SK-N-SH treated with all-trans-retinoic acid at 6 μM for 48 hours (cell line): ENCODE results near the gene EP400.

Experiments used
- ARNTL ChIP-seq: fragments of 450-650 bp; formaldehyde crosslinking; IDR thresholded peaks from 2 replicates; pipeline ENCODE4 v1.5.0; 2020; ENCODE audit warnings: low read depth, mild to moderate bottlenecking, moderate library complexity, borderline replicate concordance
- BACH2 ChIP-seq: fragments of 250-450 bp; sonication (Bioruptor Pico); IDR thresholded peaks from 2 replicates; pipeline ENCODE4 v1.9.0; 2021; ENCODE audit warnings: mild to moderate bottlenecking, borderline replicate concordance
- ESRRG ChIP-seq: fragments of 250-450 bp; sonication (Bioruptor Pico); IDR thresholded peaks from 2 replicates; pipeline ENCODE4 v1.6.1; 2021; ENCODE audit warnings: mild to moderate bottlenecking
- GLIS3 ChIP-seq: fragments of 250-450 bp; sonication (Bioruptor Pico); IDR thresholded peaks from 2 replicates; pipeline ENCODE4 v1.5.0; 2020; ENCODE audit warnings: mild to moderate bottlenecking, moderate library complexity
- ISL1 ChIP-seq: fragments of 250-450 bp; sonication (Bioruptor Pico); IDR thresholded peaks from 2 replicates; pipeline ENCODE4 v2.1.2; 2022; ENCODE audit warnings: mild to moderate bottlenecking, moderate library complexity
- PPARA ChIP-seq: fragments of 250-450 bp; sonication (Bioruptor Pico); IDR thresholded peaks from 2 replicates; pipeline ENCODE4 v1.5.0; 2020; ENCODE audit warnings: mild to moderate bottlenecking, borderline replicate concordance
- RARB ChIP-seq: fragments of 250-450 bp; sonication (Bioruptor Pico); IDR thresholded peaks from 2 replicates; pipeline ENCODE4 v1.8.0; 2021; ENCODE audit warnings: mild to moderate bottlenecking, moderate library complexity
- SNAI2 ChIP-seq: fragments of 250-450 bp; sonication (Bioruptor Pico); IDR thresholded peaks from 2 replicates; pipeline ENCODE4 v1.5.0; 2020; ENCODE audit warnings: mild to moderate bottlenecking, moderate library complexity
- TOX ChIP-seq: fragments of 250-450 bp; sonication (Bioruptor Pico); IDR thresholded peaks from 2 replicates; pipeline ENCODE4 v1.8.0; 2021; ENCODE audit warnings: mild to moderate bottlenecking, moderate library complexity, borderline replicate concordance
- ZFP3 ChIP-seq: fragments of 250-450 bp; sonication (Bioruptor Pico); IDR thresholded peaks from 2 replicates; pipeline ENCODE4 v1.5.0; 2020; ENCODE audit warnings: mild to moderate bottlenecking, moderate library complexity
- ZNF8 ChIP-seq: fragments of 450-650 bp; formaldehyde crosslinking; IDR thresholded peaks from 2 replicates; pipeline ENCODE4 v1.5.0; 2020; ENCODE audit warnings: mild to moderate bottlenecking, moderate library complexity
- TF ChIP-seq, protein P1 (sequence below): fragments of 250-450 bp; sonication (Bioruptor Pico); IDR thresholded peaks from 2 replicates; pipeline ENCODE4 v1.8.0; 2020; ENCODE audit warnings: mild to moderate bottlenecking, moderate library complexity, borderline replicate concordance
- TF ChIP-seq, protein P2 (sequence below): fragments of 250-450 bp; sonication (Bioruptor Pico); IDR thresholded peaks from 2 replicates; pipeline ENCODE4 v1.5.1; 2020; ENCODE audit warnings: low read depth, mild to moderate bottlenecking, moderate library complexity

DNA sequence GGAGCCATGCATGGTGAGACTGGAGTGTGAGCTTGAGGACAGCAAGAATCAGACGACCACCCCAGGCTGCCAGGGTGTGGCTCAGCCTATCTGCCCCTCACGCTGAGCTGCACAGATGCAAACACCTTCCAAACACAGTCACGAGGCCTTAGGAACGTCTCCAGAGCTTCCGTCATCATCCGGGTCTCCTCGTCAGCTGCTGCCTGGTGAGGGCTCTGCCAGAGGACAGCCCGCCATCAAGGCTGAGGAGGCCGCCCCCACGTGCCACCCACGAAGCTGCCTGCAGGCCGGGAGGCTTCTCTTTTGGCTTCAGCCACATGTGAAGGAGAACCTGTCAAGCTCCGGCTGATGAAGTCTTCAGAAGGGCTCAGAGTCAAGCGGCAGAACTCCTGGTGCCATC lies 180.9 kb downstream of the EP400 start:
- TF ChIP-seq RARB (no peak), BACH2 (no peak), ARNTL (no peak), ISL1 (no peak), PPARA (CRISPR knock-in tag) (no peak), ESRRG (CRISPR knock-in tag) (no peak), ZNF8 (no peak), ZFP3 (no peak), TOX (no peak), SNAI2 (CRISPR knock-in tag) (no peak), GLIS3 (no peak)
- TF ChIP-seq, protein P1, sequence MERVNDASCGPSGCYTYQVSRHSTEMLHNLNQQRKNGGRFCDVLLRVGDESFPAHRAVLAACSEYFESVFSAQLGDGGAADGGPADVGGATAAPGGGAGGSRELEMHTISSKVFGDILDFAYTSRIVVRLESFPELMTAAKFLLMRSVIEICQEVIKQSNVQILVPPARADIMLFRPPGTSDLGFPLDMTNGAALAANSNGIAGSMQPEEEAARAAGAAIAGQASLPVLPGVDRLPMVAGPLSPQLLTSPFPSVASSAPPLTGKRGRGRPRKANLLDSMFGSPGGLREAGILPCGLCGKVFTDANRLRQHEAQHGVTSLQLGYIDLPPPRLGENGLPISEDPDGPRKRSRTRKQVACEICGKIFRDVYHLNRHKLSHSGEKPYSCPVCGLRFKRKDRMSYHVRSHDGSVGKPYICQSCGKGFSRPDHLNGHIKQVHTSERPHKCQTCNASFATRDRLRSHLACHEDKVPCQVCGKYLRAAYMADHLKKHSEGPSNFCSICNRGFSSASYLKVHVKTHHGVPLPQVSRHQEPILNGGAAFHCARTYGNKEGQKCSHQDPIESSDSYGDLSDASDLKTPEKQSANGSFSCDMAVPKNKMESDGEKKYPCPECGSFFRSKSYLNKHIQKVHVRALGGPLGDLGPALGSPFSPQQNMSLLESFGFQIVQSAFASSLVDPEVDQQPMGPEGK (CRISPR knock-in tag): no peak
- TF ChIP-seq, protein P2, sequence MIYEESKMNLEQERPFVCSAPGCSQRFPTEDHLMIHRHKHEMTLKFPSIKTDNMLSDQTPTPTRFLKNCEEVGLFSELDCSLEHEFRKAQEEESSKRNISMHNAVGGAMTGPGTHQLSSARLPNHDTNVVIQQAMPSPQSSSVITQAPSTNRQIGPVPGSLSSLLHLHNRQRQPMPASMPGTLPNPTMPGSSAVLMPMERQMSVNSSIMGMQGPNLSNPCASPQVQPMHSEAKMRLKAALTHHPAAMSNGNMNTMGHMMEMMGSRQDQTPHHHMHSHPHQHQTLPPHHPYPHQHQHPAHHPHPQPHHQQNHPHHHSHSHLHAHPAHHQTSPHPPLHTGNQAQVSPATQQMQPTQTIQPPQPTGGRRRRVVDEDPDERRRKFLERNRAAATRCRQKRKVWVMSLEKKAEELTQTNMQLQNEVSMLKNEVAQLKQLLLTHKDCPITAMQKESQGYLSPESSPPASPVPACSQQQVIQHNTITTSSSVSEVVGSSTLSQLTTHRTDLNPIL (CRISPR knock-in tag): no peak
